GOT3 (cell line): Measurements from ENCODE around the gene CDH4.

Source experiments
- DNase-seq: peaks from one replicate; lab custom pipeline; 2025; ENCODE audit warnings: mixed read lengths; lab: John Stamatoyannopoulos, UW

Gene CDH4

DNA sequence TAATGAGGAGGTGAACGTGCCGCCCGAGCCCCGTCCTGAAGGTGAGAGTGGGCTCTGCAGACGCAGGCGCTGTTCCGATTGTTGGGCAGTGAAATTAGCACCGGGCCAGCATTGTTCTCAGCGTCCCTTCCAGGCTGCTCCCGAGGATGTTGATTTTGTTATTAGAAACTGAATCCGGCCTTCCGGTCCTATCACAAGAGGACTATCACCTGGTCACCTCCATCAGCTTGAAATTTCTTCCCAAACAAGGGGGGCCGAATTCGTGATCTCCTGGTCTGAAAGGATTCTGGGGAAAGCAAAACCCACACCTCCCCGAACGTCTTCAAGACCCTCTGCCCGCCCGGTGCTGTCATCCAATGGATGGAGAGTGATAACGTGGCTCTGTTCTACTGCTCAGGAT, 627.6 kb downstream of the CDH4 start:
- no peak for DNase-seq

GRCh38 chr20:61880706-61881105, 628.6 kb downstream of the CDH4 start:
- no peak for DNase-seq

GRCh38 chr20:61881416-61881815, 629.4 kb downstream of the CDH4 start:
- no peak for DNase-seq

DNA sequence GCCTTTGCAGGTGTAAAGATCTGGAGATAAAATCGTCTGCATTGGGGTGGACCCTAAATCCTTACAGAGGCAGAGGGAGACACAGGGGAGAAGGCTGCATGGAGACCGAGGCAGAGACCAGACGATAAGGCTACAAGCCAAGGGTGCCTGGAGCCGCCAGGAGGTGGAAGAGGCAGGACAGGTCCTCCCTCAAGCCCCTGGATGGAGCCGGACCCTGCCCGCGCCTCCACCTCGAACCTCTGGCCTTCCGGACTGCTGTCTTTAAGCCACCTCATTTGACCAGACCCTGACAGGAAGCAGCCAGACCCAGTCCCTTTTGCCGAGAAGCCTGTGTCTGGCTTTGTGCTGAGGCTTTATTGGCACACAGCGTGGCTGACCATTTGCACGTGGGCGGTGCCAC, 629.8 kb downstream of the CDH4 start:
- no peak for DNase-seq

DNA sequence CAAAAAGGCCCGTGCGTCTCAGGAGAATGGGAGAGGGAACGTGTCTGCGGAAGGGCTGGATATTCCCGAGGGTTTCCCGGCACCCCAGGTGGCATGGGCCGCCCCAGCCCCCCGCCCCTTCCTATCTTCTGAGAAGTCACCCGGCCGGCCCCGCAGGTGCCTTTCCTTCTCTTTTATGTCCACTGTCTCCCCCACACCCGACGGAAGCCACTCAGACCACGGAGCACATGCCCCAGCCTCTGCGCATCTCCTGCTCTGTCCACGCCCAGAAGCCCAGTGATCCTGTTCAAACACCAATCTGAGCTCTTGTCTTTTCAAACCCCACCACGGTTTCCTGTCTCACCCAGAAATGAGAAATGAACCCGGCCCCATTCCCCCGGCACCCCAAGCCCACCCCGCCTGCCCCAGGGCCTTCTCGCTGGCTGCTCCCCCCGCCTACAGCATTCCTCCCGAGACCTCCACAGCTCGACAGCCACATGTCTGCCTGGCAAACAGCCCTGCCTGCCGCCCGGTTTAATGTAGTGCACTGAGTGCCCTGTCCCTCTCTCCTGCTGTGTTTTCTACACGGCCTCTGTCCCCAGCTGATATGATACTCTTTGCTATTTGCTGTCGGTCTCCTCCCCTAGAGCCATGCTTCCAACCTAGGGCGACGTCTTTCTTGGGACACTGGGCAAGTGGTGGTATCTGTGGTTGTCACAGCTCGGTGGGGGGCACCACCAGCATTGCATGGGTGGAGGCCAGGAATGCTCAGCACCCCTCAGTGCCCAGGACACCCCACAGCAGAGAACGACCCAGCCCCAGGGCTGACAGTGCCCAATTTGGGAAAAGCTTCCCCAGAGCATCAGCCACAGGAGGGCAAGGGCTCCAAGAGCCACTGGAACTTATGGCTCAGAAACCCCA, 630.9 kb downstream of the CDH4 start:
- DNase-seq = no peak

GRCh38 chr20:61883857-61884393, 631.9 kb downstream of the CDH4 start:
- DNase-seq = no peak

DNA sequence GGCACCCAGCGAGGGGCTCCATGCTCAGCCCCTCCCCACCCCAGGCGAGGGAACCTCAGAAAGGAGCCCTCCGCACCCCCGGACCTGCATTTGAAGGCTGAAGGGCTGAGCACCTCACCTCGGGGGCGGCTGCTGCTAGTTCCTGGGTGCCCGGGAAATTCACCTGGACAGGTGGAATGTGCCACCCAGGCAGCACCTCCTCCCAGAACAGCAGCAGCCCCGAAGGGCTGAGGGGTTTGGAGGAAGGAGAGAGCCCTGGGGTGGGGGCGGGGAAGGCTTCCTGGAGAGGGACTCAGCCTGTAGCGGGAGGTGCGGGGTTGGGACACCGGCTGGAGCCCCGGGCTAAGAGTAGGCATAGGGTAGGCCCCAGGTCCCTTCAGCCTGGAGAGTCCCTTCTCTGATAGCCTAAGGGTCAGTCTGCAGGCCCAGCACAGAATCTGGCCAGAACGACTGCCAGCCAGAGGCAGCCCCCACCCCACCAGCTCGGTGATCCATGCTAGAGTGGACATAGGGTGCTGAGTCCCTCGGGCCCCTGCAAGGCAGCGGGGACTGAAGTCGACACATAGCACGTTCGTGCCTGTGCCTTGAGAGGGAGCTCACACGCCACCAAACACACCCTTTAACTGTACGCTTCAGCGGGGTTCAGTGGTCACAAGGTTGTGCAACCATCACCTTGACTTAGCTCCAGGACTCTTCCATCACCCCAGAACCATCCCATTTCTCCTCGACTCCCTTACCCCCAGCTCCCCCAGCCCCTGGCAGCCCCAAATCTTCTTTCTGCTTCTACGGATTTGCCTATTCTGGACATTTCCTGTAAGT, 632.7 kb downstream of the CDH4 start:
- no peak for DNase-seq

GRCh38 chr20:61885759-61886715, 634.0 kb downstream of the CDH4 start:
- no peak for DNase-seq

DNA sequence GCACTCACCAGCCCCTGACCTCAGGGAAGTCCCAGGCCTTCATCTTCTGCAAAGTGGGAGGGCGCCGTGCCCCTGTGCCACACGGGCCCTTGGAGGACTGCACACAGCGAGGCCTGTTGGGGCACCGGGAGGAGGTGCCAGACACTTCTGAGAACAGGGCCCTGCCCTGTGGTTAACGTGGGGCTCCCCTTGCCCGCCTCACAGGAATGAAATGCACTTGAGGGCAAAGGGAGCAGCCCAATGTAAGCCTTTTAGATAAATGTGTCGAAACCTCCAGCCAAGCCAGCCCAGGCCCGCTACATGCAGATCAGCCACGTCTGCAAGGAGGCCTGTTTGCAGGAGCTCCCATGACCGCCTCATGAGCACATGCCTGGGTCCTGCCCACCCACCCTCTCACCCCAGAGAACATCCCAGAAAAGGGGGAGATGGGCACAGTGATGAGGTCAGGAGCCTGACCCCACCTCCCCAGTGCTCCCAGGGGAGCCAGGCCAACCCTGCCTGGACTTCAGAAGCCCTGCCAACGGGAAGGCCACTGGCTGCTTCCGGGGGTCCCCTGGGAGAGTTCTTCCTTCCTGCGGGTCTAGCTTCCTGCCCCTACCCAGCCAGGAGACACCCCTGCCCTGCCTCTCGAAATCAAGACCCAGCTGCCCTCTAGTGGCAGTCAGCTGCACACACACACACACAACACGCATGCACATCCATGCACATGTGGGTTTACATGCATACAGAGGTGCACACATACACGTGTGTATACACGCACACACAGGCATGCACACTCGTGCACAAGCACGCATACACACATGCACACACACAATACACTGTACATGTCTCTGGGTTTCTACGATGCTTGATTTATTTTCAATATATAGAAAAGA, 634.9 kb downstream of the CDH4 start:
- no peak for DNase-seq

DNA sequence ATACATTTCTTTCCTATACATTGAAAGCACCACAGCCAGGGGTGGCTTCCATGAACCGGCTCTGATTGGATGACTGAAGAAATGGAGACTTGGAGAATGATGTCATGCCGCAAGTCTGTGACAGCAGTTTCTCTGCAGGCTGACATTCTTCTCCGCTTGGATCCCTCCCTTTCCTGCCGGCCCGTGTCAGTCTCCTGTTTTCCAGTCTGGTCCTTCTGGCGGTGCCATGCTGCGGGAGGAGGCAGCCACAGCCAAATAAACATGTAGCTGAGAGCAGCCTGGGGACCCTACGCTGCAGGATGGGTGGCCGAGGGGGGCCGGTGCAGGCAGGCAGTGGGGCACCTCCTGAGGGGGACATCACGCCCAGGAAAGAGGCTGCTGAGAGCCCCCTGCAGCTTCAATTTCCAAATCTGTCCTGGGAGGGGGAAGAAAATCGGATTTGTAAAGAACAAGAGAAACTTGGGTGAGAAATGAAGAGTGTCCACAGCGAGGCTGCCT, 635.6 kb downstream of the CDH4 start:
- DNase-seq = no peak

DNA sequence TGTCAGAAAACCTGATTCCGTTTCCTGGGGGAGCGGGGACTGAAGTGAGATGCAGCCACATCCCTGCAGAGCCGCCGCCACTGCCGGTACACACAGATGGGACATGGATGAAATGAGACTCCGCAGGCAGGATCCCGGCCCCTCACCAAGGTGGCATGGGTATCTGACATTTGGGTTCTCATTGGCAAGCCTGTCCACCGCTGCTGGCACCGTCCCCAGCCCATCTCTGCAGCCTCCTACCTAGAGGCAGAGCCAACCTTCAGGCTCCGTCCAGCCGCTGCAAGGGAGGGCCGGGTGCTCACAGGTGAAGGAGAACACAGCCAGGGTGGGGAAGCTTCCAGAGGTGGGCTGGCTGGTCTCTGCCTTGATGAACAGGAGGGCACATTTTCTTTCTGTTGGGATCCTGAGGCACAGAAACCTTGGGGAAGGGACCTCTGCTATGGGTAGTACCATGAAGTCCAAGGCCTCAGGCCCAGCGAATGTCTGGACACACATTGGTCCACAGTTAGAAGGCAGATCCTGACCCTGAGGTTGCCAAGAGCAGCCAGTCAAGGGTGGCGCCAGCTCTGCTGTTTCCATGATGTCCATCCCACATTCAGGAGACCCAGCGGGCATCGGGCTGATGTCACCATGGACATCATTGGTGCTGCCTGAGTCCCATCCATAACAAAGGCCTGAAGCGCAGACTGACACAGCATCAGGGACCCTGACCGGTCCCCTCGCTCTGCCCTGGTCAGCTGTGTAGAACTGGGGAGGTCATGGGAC, 636.2 kb downstream of the CDH4 start:
- no peak for DNase-seq

- no peak for DNase-seq
Observed at GRCh38 chr20:61889659-61890058, 637.6 kb downstream of the CDH4 start.

- DNase-seq = no peak
Observed at GRCh38 chr20:61890210-61890609, 638.1 kb downstream of the CDH4 start.

GRCh38 chr20:61891476-61891875, 639.4 kb downstream of the CDH4 start:
- no peak for DNase-seq

GRCh38 chr20:61891916-61892649, 640.0 kb downstream of the CDH4 start:
- DNase-seq = no peak

DNA sequence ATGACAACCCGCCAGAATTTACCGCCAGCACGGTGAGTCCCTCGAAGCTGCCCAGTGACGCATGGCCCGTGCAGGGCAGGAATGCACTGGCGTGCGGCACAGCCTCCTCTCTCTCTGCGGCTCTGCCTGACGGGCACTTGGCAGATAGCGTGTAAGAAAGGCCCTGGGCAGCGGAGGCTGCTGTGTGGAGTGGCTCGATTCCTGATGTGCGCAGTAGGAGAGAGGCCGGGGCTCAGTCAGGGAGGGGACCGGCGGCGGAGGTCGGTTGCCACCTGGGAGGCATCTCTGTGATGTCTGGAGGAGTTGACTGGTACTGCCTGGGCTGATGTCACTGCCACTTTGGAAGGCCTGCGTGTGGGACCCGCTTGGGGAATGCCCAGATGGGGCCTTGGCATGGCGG, 643.0 kb downstream of the CDH4 start:
- DNase-seq = no peak

GRCh38 chr20:61895686-61896057, 643.6 kb downstream of the CDH4 start:
- DNase-seq = no peak

- DNase-seq = no peak
Observed at GRCh38 chr20:61896058-61896961, 644.2 kb downstream of the CDH4 start.
